Amniotic epithelial cell (primary cell): ENCODE measurements around the gene DNAH8.
"Not testable (repeated sequence)": the region's sequence is repeated elsewhere in the genome, so short reads cannot be mapped to it uniquely, and the experiment has no call there.

Experiments
- DNase-seq: peaks from one replicate; pipeline ENCODE4 v3.0.0-alpha.2; 2010; ENCODE audit warnings: low read depth

The DNAH8 gene

GRCh38 chr6:38843798-38844197 lies 128.7 kb downstream of the DNAH8 start:
- no peak for DNase-seq

GRCh38 chr6:38845931-38846330 lies 130.8 kb downstream of the DNAH8 start:
- no peak for DNase-seq

GRCh38 chr6:38846361-38846760 lies 131.2 kb downstream of the DNAH8 start:
- DNase-seq, result no peak

GRCh38 chr6:38846844-38847243 lies 131.7 kb downstream of the DNAH8 start:
- peak; percentile 19 for DNase-seq

GRCh38 chr6:38847497-38847896 lies 132.4 kb downstream of the DNAH8 start:
- no peak for DNase-seq

- DNase-seq, result no peak
Measured at GRCh38 chr6:38848760-38849159, 133.6 kb downstream of the DNAH8 start.

- DNase-seq, result no peak
Measured at GRCh38 chr6:38852215-38852614, 137.1 kb downstream of the DNAH8 start.

GRCh38 chr6:38853236-38853635 lies 138.1 kb downstream of the DNAH8 start:
- DNase-seq, result no peak

GRCh38 chr6:38856492-38856891 lies 141.4 kb downstream of the DNAH8 start:
- DNase-seq, result no peak

GRCh38 chr6:38857815-38858214 lies 142.7 kb downstream of the DNAH8 start:
- DNase-seq, result no peak

- DNase-seq, result no peak
Measured at GRCh38 chr6:38860041-38860440, 144.9 kb downstream of the DNAH8 start.

GRCh38 chr6:38861926-38862401 lies 146.9 kb downstream of the DNAH8 start:
- no peak for DNase-seq

- no peak for DNase-seq
Measured at GRCh38 chr6:38865521-38866174, 150.5 kb downstream of the DNAH8 start.

GRCh38 chr6:38867726-38868125 lies 152.6 kb downstream of the DNAH8 start:
- DNase-seq, result no peak

GRCh38 chr6:38871741-38872568 lies 156.8 kb downstream of the DNAH8 start:
- DNase-seq, result peak; percentile 31

- DNase-seq, result no peak
Measured at GRCh38 chr6:38873001-38873400, 157.9 kb downstream of the DNAH8 start.

GRCh38 chr6:38873816-38874215 lies 158.7 kb downstream of the DNAH8 start:
- DNase-seq, result not testable (repeated sequence)

- no peak for DNase-seq
Measured at GRCh38 chr6:38876475-38876874, 161.4 kb downstream of the DNAH8 start.

GRCh38 chr6:38877721-38878120 lies 162.6 kb downstream of the DNAH8 start:
- no peak for DNase-seq

GRCh38 chr6:38882157-38882556 lies 167.0 kb downstream of the DNAH8 start:
- no peak for DNase-seq

- no peak for DNase-seq
Measured at GRCh38 chr6:38897507-38897906, 182.4 kb downstream of the DNAH8 start.

- no peak for DNase-seq
Measured at GRCh38 chr6:38901802-38902522, 186.9 kb downstream of the DNAH8 start.

GRCh38 chr6:38906582-38906981 lies 191.5 kb downstream of the DNAH8 start:
- no peak for DNase-seq
